Body of pancreas (tissue), 4 donors: ENCODE data around the gene RNPS1.
"Not testable (repeated sequence)": the region's sequence is repeated elsewhere in the genome, so short reads cannot be mapped to it uniquely, and the experiment has no call there.

Source experiments
- POLR2A ChIP-seq, 3 donors: fragments of 450-650 bp; IDR thresholded peaks; one replicate each; pipeline ENCODE4 v1.6.1; 2016; ENCODE audit warnings: antibody characterized with exemption in 3 of 3, mild to moderate bottlenecking in 2 of 3
- TF ChIP-seq, protein P1 (sequence below), 7 experiments: fragments of 450-650 bp in 4 of 7; fragments of 200-600 bp in 3 of 7; sonication (generic) in 3 of 7; IDR thresholded peaks; one replicate each; pipeline ENCODE4 v1.5.1; 2016 to 2019; ENCODE audit warnings: antibody characterized with exemption in 7 of 7

DNA sequence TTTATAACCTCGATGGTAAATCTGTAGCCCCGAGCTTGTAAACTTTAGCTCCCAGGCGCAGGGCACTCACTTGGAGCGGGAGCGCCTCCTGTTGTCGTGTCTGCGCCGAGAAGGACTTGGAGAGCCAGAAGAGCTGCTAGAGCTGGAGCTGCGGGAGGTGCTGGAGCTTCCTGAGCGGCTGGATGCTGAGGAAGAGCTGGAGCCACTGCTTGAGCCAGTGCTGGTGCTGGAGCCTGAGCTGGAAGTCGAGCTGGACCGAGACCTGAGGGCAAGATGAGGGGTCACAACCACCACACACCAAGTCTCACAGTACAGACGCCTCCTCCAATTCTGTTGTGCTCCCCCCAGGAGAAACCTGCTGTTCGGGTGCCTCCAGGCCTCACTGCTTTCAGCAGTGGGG, 4.9 kb downstream of the RNPS1 start:
- TF ChIP-seq POLR2A (IDR thresholded peaks at IDR 0.05) = not testable (repeated sequence)
- TF ChIP-seq, protein P1, sequence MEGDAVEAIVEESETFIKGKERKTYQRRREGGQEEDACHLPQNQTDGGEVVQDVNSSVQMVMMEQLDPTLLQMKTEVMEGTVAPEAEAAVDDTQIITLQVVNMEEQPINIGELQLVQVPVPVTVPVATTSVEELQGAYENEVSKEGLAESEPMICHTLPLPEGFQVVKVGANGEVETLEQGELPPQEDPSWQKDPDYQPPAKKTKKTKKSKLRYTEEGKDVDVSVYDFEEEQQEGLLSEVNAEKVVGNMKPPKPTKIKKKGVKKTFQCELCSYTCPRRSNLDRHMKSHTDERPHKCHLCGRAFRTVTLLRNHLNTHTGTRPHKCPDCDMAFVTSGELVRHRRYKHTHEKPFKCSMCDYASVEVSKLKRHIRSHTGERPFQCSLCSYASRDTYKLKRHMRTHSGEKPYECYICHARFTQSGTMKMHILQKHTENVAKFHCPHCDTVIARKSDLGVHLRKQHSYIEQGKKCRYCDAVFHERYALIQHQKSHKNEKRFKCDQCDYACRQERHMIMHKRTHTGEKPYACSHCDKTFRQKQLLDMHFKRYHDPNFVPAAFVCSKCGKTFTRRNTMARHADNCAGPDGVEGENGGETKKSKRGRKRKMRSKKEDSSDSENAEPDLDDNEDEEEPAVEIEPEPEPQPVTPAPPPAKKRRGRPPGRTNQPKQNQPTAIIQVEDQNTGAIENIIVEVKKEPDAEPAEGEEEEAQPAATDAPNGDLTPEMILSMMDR (IDR thresholded peaks at IDR 0.05) = not testable (repeated sequence)
